K562 (cell line): ENCODE data around the gene FBXO36. TPM values are rescaled to one million over a fixed set of nuclear protein-coding genes. Genes with fewer than 3 reads are reported as not detected.
A peak's percentile ranks its signal among the peaks of the same experiment; 100 is the strongest.

Experiments
- ADNP ChIP-seq: fragments of 200-800 bp; sonication (Bioruptor generic); IDR thresholded peaks from 2 replicates; pipeline ENCODE4 v1.6.1; 2016; ENCODE audit warnings: missing genetic modification characterization, missing compliant biosample characterization
- CREM ChIP-seq: IDR thresholded peaks from 2 replicates; pipeline ENCODE4 v1.6.1; 2014; ENCODE audit warnings: antibody characterized with exemption, low read depth
- JUN ChIP-seq, 2 experiments: sonication (generic) in 1 of 2; formaldehyde crosslinking in 1 of 2; IDR thresholded peaks; 2 replicates each; pipeline versions ENCODE4 v1.6.1 to v1.8.0; 2012 to 2022; ENCODE audit warnings: borderline replicate concordance in 2 of 2, mild to moderate bottlenecking in 2 of 2, improper control_type of control experiment in 1 of 2, low read depth in 1 of 2, low read length in 1 of 2, missing genetic modification reagents in 1 of 2
- MBD2 ChIP-seq: sonication (generic); IDR thresholded peaks from 2 replicates; pipeline ENCODE4 v1.6.1; 2016; ENCODE audit warnings: low read depth, borderline replicate concordance
- ZNF316 ChIP-seq: fragments of 450-650 bp; IDR thresholded peaks from 2 replicates; pipeline ENCODE4 v1.6.1; 2016
- polyA plus RNA-seq, 8 experiments: library from polyadenylated mRNA; depleted of rRNA in 4 of 8; stranded (reverse) in 5 of 8; unstranded in 3 of 8; fragments of >200 nt; fragmentation: Nextera tagmentation in 2 of 8; fragmentation: Illumina TruSeq in 1 of 8; extraction: Ambion mirVana in 2 of 8; extraction: Trizol in 1 of 8; gene quantifications; 2 replicates each; pipeline versions ENCODE4 v1.2.1 to v1.2.3, GENCODE V29; 2011 to 2014; ENCODE audit warnings: inconsistent platforms in 1 of 8, missing spikeins in 1 of 8
- total RNA-seq, 7 experiments: library from RNA; depleted of rRNA in 6 of 7; stranded (reverse); fragments of >200 nt in 6 of 7; fragmentation: Illumina TruSeq in 2 of 7; extraction: Trizol in 2 of 7; gene quantifications; 2 replicates each; pipeline versions ENCODE4 v1.2.1 to v1.2.3, GENCODE V29; 2011 to 2021; ENCODE audit warnings: low replicate concordance in 1 of 7
- TF ChIP-seq, protein P1 (sequence below): sonication (generic); formaldehyde crosslinking; IDR thresholded peaks from 2 replicates; pipeline ENCODE4 v1.8.0; 2023; ENCODE audit warnings: missing genetic modification reagents, mild to moderate bottlenecking, borderline replicate concordance
- TF ChIP-seq, protein P2 (sequence below): fragments of 250-450 bp; sonication (Bioruptor Pico); IDR thresholded peaks from 2 replicates; pipeline ENCODE4 v1.5.0; 2020; ENCODE audit warnings: mild to moderate bottlenecking, borderline replicate concordance
- TF ChIP-seq, protein P3 (sequence below): fragments of 450-650 bp; IDR thresholded peaks from 2 replicates; pipeline ENCODE4 v1.6.1; 2018; ENCODE audit not compliant: partially characterized antibody
- TF ChIP-seq, protein P4 (sequence below), 2 experiments: IDR thresholded peaks; 2 replicates each; pipeline ENCODE4 v1.6.1; 2011; ENCODE audit warnings: borderline replicate concordance in 1 of 2, control low read depth in 1 of 2, low read depth in 1 of 2, low read length in 1 of 2, mild to moderate bottlenecking in 1 of 2, mixed read lengths in 1 of 2, moderate library complexity in 1 of 2; ENCODE audit not compliant: insufficient read depth in 1 of 2, insufficient read length in 1 of 2, poor library complexity in 1 of 2, severe bottlenecking in 1 of 2; ENCODE audit errors: extremely low read depth in 1 of 2
- TF ChIP-seq, protein P5 (sequence below): fragments of 250-450 bp; sonication (Bioruptor Pico); IDR thresholded peaks from 2 replicates; pipeline ENCODE4 v1.5.0; 2021; ENCODE audit warnings: mild to moderate bottlenecking, borderline replicate concordance

The FBXO36 gene
- total and polyA plus RNA-seq, 9 of the 15 experiments (the other 6 are each of a cell fraction or from before 2014, with no cell fraction given): 0.40 to 0.91 (median 0.58) TPM

DNA sequence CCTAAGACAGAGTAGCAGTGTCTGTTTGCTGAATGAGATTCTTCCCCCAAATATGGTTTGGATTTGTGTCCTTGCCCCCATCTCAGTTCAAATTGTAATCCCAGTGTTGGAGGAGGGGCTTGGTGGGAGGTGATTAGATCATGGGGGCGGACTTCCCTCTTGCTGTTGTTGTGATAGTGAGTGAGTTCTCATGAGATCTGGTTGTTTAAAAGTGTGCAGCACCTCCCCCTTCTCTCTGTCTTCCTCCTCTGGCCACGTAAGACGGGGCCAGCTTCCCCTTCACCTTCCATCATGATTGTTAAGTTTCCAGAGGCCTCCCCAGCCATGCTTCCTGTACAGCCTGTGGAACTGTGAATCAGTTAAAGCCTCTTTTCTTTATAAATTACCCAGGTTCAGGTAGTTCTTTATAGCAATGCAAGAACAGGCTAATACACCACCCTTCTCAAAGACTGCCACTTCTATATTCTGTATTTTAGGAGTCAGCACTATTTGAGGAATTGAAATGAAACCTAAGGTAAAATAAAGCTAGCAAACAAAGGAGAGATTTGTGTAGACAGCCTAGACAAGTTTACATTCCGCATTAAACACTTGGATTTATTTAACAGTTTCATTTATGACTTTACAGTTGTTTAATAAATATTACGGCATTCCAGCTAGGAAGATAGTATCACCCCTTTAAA, 21.6 kb downstream of the FBXO36 start (continued):
- TF ChIP-seq, protein P1, sequence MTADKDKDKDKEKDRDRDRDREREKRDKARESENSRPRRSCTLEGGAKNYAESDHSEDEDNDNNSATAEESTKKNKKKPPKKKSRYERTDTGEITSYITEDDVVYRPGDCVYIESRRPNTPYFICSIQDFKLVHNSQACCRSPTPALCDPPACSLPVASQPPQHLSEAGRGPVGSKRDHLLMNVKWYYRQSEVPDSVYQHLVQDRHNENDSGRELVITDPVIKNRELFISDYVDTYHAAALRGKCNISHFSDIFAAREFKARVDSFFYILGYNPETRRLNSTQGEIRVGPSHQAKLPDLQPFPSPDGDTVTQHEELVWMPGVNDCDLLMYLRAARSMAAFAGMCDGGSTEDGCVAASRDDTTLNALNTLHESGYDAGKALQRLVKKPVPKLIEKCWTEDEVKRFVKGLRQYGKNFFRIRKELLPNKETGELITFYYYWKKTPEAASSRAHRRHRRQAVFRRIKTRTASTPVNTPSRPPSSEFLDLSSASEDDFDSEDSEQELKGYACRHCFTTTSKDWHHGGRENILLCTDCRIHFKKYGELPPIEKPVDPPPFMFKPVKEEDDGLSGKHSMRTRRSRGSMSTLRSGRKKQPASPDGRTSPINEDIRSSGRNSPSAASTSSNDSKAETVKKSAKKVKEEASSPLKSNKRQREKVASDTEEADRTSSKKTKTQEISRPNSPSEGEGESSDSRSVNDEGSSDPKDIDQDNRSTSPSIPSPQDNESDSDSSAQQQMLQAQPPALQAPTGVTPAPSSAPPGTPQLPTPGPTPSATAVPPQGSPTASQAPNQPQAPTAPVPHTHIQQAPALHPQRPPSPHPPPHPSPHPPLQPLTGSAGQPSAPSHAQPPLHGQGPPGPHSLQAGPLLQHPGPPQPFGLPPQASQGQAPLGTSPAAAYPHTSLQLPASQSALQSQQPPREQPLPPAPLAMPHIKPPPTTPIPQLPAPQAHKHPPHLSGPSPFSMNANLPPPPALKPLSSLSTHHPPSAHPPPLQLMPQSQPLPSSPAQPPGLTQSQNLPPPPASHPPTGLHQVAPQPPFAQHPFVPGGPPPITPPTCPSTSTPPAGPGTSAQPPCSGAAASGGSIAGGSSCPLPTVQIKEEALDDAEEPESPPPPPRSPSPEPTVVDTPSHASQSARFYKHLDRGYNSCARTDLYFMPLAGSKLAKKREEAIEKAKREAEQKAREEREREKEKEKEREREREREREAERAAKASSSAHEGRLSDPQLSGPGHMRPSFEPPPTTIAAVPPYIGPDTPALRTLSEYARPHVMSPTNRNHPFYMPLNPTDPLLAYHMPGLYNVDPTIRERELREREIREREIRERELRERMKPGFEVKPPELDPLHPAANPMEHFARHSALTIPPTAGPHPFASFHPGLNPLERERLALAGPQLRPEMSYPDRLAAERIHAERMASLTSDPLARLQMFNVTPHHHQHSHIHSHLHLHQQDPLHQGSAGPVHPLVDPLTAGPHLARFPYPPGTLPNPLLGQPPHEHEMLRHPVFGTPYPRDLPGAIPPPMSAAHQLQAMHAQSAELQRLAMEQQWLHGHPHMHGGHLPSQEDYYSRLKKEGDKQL (CRISPR knock-in tag): no peak
- TF ChIP-seq ADNP (tag) (no peak), JUN (IDR thresholded peaks at IDR 0.05; ENCODE audit: borderline replicate concordance, low read depth, low read length) (no peak), JUN (CRISPR knock-in tag; IDR thresholded peaks at IDR 0.05; ENCODE audit: borderline replicate concordance) (no peak), MBD2 (no peak), ZNF316 (peak; percentile 78), CREM (peak; percentile 32; the same call in 1 of the 2 replicates)
- TF ChIP-seq, protein P2, sequence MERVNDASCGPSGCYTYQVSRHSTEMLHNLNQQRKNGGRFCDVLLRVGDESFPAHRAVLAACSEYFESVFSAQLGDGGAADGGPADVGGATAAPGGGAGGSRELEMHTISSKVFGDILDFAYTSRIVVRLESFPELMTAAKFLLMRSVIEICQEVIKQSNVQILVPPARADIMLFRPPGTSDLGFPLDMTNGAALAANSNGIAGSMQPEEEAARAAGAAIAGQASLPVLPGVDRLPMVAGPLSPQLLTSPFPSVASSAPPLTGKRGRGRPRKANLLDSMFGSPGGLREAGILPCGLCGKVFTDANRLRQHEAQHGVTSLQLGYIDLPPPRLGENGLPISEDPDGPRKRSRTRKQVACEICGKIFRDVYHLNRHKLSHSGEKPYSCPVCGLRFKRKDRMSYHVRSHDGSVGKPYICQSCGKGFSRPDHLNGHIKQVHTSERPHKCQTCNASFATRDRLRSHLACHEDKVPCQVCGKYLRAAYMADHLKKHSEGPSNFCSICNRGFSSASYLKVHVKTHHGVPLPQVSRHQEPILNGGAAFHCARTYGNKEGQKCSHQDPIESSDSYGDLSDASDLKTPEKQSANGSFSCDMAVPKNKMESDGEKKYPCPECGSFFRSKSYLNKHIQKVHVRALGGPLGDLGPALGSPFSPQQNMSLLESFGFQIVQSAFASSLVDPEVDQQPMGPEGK (CRISPR knock-in tag): no peak
- TF ChIP-seq, protein P3, sequence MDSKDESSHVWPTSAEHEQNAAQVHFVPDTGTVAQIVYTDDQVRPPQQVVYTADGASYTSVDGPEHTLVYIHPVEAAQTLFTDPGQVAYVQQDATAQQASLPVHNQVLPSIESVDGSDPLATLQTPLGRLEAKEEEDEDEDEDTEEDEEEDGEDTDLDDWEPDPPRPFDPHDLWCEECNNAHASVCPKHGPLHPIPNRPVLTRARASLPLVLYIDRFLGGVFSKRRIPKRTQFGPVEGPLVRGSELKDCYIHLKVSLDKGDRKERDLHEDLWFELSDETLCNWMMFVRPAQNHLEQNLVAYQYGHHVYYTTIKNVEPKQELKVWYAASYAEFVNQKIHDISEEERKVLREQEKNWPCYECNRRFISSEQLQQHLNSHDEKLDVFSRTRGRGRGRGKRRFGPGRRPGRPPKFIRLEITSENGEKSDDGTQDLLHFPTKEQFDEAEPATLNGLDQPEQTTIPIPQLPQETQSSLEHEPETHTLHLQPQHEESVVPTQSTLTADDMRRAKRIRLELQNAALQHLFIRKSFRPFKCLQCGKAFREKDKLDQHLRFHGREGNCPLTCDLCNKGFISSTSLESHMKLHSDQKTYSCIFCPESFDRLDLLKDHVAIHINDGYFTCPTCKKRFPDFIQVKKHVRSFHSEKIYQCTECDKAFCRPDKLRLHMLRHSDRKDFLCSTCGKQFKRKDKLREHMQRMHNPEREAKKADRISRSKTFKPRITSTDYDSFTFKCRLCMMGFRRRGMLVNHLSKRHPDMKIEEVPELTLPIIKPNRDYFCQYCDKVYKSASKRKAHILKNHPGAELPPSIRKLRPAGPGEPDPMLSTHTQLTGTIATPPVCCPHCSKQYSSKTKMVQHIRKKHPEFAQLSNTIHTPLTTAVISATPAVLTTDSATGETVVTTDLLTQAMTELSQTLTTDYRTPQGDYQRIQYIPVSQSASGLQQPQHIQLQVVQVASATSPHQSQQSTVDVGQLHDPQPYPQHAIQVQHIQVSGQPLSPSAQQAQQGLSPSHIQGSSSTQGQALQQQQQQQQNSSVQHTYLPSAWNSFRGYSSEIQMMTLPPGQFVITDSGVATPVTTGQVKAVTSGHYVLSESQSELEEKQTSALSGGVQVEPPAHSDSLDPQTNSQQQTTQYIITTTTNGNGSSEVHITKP: no peak
- TF ChIP-seq, protein P4, sequence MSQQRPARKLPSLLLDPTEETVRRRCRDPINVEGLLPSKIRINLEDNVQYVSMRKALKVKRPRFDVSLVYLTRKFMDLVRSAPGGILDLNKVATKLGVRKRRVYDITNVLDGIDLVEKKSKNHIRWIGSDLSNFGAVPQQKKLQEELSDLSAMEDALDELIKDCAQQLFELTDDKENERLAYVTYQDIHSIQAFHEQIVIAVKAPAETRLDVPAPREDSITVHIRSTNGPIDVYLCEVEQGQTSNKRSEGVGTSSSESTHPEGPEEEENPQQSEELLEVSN (IDR thresholded peaks at IDR 0.05; ENCODE audit: borderline replicate concordance in 1 of 2, extremely low read depth in 1 of 2, insufficient read depth in 1 of 2, insufficient read length in 1 of 2, low read depth in 1 of 2, low read length in 1 of 2, poor library complexity in 1 of 2, severe bottlenecking in 1 of 2): no peak
- TF ChIP-seq, protein P5, sequence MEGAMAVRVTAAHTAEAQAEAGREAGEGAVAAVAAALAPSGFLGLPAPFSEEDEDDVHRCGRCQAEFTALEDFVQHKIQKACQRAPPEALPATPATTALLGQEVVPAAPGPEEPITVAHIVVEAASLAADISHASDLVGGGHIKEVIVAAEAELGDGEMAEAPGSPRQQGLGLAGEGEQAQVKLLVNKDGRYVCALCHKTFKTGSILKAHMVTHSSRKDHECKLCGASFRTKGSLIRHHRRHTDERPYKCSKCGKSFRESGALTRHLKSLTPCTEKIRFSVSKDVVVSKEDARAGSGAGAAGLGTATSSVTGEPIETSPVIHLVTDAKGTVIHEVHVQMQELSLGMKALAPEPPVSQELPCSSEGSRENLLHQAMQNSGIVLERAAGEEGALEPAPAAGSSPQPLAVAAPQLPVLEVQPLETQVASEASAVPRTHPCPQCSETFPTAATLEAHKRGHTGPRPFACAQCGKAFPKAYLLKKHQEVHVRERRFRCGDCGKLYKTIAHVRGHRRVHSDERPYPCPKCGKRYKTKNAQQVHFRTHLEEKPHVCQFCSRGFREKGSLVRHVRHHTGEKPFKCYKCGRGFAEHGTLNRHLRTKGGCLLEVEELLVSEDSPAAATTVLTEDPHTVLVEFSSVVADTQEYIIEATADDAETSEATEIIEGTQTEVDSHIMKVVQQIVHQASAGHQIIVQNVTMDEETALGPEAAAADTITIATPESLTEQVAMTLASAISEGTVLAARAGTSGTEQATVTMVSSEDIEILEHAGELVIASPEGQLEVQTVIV (CRISPR knock-in tag): no peak
